ENCODE measurements around the gene RUFY3. TPM values are rescaled to one million over a fixed set of nuclear protein-coding genes. Genes with fewer than 3 reads are reported as not detected.

RUFY3 gene
- total and polyA plus RNA-seq, 9 of the 15 experiments (the other 6 are each of a cell fraction or from before 2014, with no cell fraction given) = 4.2 to 31.1 (median 21.5) TPM

DNA sequence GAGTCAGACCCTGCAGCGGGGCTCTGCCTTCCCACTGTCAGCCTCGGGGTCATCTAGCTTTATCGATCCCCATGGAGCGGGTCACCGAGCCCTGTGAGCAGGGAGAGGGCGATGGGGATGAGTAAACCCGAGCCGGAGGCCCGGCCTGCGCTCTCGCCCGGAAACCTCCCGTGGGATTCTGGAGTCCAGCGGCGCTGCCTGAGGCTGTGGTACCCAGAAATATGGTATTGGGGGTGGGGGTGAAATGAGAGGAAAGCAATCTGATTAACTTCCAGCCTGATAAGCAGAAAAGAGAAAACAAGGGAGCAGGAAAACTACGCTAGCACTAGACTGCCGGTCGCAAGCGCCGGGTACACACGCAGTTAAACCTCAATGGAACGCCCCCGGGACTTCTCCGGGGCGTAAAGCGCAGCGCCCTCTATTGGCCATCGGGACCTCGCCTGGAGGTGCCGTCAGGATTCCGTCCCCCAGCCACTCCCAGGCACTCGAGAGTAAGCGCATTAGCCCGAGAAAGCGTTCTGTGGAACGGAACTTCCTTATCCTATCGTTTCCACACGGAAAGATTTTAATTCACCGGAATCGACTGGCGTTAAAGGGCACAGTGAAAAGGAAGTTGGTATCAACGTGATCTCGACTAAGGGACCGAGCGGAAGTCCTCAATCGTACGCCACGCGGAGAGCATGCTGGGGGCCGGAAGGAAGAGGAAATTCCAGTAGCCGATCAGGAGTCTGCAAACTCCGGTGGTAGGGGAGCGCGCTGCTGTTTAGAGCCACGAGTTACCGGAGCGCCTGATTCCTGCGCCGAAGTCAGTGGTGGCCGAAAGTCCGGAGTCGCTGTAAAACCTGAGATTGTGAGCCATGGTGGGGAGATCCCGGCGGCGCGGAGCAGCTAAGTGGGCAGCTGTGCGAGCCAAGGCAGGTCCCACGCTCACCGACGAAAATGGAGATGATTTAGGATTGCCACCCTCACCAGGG, 33.7 kb upstream of the RUFY3 start, which contains the start of gene UTP3 (continued):
- TF ChIP-seq, protein P1, sequence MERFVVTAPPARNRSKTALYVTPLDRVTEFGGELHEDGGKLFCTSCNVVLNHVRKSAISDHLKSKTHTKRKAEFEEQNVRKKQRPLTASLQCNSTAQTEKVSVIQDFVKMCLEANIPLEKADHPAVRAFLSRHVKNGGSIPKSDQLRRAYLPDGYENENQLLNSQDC (CRISPR knock-in tag; IDR thresholded peaks at IDR 0.05) = 0 out of 2 replicates have a peak, but pooled peaks have one; percentile 4
- TF ChIP-seq SIN3B (IDR thresholded peaks at IDR 0.05; ENCODE audit: low read depth) = peak; percentile 71
- TF ChIP-seq, protein P2, sequence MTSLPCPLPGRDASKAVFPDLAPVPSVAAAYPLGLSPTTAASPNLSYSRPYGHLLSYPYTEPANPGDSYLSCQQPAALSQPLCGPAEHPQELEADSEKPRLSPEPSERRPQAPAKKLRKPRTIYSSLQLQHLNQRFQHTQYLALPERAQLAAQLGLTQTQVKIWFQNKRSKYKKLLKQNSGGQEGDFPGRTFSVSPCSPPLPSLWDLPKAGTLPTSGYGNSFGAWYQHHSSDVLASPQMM (CRISPR knock-in tag; IDR thresholded peaks at IDR 0.05) = no peak
- peak; percentile 88 for TF ChIP-seq GATA2 (CRISPR knock-in tag; IDR thresholded peaks at IDR 0.05)
- TF ChIP-seq MEF2D (tag; conservative IDR thresholded peaks at IDR 0.05; ENCODE audit: low read depth) = peak; percentile 68; the same call in 1 of the 2 replicates
- TF ChIP-seq CCNT2 (IDR thresholded peaks at IDR 0.05; ENCODE audit: borderline replicate concordance, extremely low read depth, insufficient read length, low read depth, low read length) = no peak
- TF ChIP-seq SIRT6 (IDR thresholded peaks at IDR 0.05; ENCODE audit: low read depth, low read length) = no peak
- TF ChIP-seq, protein P3, sequence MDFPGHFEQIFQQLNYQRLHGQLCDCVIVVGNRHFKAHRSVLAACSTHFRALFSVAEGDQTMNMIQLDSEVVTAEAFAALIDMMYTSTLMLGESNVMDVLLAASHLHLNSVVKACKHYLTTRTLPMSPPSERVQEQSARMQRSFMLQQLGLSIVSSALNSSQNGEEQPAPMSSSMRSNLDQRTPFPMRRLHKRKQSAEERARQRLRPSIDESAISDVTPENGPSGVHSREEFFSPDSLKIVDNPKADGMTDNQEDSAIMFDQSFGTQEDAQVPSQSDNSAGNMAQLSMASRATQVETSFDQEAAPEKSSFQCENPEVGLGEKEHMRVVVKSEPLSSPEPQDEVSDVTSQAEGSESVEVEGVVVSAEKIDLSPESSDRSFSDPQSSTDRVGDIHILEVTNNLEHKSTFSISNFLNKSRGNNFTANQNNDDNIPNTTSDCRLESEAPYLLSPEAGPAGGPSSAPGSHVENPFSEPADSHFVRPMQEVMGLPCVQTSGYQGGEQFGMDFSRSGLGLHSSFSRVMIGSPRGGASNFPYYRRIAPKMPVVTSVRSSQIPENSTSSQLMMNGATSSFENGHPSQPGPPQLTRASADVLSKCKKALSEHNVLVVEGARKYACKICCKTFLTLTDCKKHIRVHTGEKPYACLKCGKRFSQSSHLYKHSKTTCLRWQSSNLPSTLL (IDR thresholded peaks at IDR 0.05) = no peak
- no peak for TF ChIP-seq NR4A1 (CRISPR knock-in tag; IDR thresholded peaks at IDR 0.05)
- no peak; the same call in 1 of the 2 replicates for TF ChIP-seq NR4A1 (tag; IDR thresholded peaks at IDR 0.05)
- 0 out of 2 replicates have a peak, but pooled peaks have one; percentile 21 for TF ChIP-seq CBFA2T3 (IDR thresholded peaks at IDR 0.05)
- TF ChIP-seq BDP1 (IDR thresholded peaks at IDR 0.05; ENCODE audit: insufficient read depth, insufficient read length) = no peak
- no peak for TF ChIP-seq ZNF263 (CRISPR knock-in tag; IDR thresholded peaks at IDR 0.05; ENCODE audit: borderline replicate concordance)
- TF ChIP-seq, protein P4, sequence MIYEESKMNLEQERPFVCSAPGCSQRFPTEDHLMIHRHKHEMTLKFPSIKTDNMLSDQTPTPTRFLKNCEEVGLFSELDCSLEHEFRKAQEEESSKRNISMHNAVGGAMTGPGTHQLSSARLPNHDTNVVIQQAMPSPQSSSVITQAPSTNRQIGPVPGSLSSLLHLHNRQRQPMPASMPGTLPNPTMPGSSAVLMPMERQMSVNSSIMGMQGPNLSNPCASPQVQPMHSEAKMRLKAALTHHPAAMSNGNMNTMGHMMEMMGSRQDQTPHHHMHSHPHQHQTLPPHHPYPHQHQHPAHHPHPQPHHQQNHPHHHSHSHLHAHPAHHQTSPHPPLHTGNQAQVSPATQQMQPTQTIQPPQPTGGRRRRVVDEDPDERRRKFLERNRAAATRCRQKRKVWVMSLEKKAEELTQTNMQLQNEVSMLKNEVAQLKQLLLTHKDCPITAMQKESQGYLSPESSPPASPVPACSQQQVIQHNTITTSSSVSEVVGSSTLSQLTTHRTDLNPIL (CRISPR knock-in tag; IDR thresholded peaks at IDR 0.05) = no peak
- peak; percentile 55 for TF ChIP-seq ASH1L (IDR thresholded peaks at IDR 0.05; ENCODE audit: borderline replicate concordance, low read depth, partially characterized antibody)
- no peak for TF ChIP-seq ZNF57 (CRISPR knock-in tag; IDR thresholded peaks at IDR 0.05)
- no peak for TF ChIP-seq ZNF184 (CRISPR knock-in tag; IDR thresholded peaks at IDR 0.05)
- TF ChIP-seq NCOA2 (IDR thresholded peaks at IDR 0.05; ENCODE audit: partially characterized antibody in 2 of 2) = no peak
- no peak for TF ChIP-seq ZBTB17 (CRISPR knock-in tag; IDR thresholded peaks at IDR 0.05)
- peak; percentile 56 for TF ChIP-seq CHD1 (IDR thresholded peaks at IDR 0.05; ENCODE audit: low read length)

Measured in K562 (cell line).